GM12864 (cell line): ENCODE data around the gene SLC30A2.

ENCODE experiments used
- DNase-seq: peaks from one replicate; pipeline ENCODE4 v3.0.0-alpha.2; 2011; ENCODE audit warnings: low read depth
- H3K4me3 ChIP-seq: 2 replicates; pipeline ENCODE4 v1.5.1; 2011; ENCODE audit warnings: mild to moderate bottlenecking, low read depth, low read length, control low read depth
- CTCF ChIP-seq: IDR thresholded peaks from 2 replicates; pipeline ENCODE4 v1.5.1; 2011; ENCODE audit warnings: low read depth, mild to moderate bottlenecking, moderate library complexity, low read length, control low read depth, inconsistent platforms; ENCODE audit errors: missing control alignments

The SLC30A2 gene

GRCh38 chr1:25992689-25993171 lies 53.2 kb downstream of the SLC30A2 start:
- no peak for DNase-seq
- H3K4me3 ChIP-seq: no peak overlapping the region
- no peak for TF ChIP-seq CTCF

- DNase-seq: no peak
- no peak overlapping the region for H3K4me3 ChIP-seq
- no peak for TF ChIP-seq CTCF
Measured at GRCh38 chr1:25991937-25992688, 53.8 kb downstream of the SLC30A2 start.

GRCh38 chr1:25990702-25991395 lies 55.1 kb downstream of the SLC30A2 start:
- TF ChIP-seq CTCF: no peak
- DNase-seq: no peak
- no peak overlapping the region for H3K4me3 ChIP-seq

GRCh38 chr1:25990251-25990650 lies 55.7 kb downstream of the SLC30A2 start:
- no peak overlapping the region for H3K4me3 ChIP-seq
- TF ChIP-seq CTCF: no peak
- DNase-seq: no peak

GRCh38 chr1:25989440-25990234 lies 56.3 kb downstream of the SLC30A2 start:
- no peak for DNase-seq
- H3K4me3 ChIP-seq: no peak overlapping the region
- no peak for TF ChIP-seq CTCF

- no peak for DNase-seq
- H3K4me3 ChIP-seq: no peak overlapping the region
- no peak for TF ChIP-seq CTCF
Measured at GRCh38 chr1:25987951-25988350, 58.0 kb downstream of the SLC30A2 start.
